ENCODE results near the gene TTYH3. TPM values are rescaled to one million over a fixed set of nuclear protein-coding genes. Genes with fewer than 3 reads are reported as not detected.
"Not testable (repeated sequence)": the region's sequence is repeated elsewhere in the genome, so short reads cannot be mapped to it uniquely, and the experiment has no call there.

TTYH3 gene
- total RNA-seq, 1 donor from 2014 or later = 170 TPM

GRCh38 chr7:2586326-2587020 is 45.3 kb upstream of the TTYH3 start:
- Mint-ChIP-seq H3K4me3 (ENCODE audit: low read depth) (no peak overlapping the region), H3K36me3 (ENCODE audit: insufficient read depth) (peaks cover 18% of the 10 kb centered on the region), H3K27ac (no peak overlapping the region), H3K9me3 (ENCODE audit: low read depth) (no peaks in the 10 kb centered on the region), H3K4me1 (ENCODE audit: low read depth) (peaks cover 2% of the 10 kb centered on the region), H3K27me3 (no peaks in the 10 kb centered on the region)
- DNase-seq (ENCODE audit: low spot score, unreplicated experiment) = no peak
- no peak for TF ChIP-seq CTCF (IDR thresholded peaks at IDR 0.05; ENCODE audit: unreplicated experiment)

- Mint-ChIP-seq H3K4me3 (ENCODE audit: low read depth) (no peak overlapping the region), H3K4me1 (ENCODE audit: low read depth) (peaks cover 2% of the 10 kb centered on the region), H3K36me3 (ENCODE audit: insufficient read depth) (peaks cover 20% of the 10 kb centered on the region), H3K9me3 (ENCODE audit: low read depth) (no peaks in the 10 kb centered on the region), H3K27ac (no peak overlapping the region), H3K27me3 (no peaks in the 10 kb centered on the region)
- no peak for DNase-seq (ENCODE audit: low spot score, unreplicated experiment)
- no peak for TF ChIP-seq CTCF (IDR thresholded peaks at IDR 0.05; ENCODE audit: unreplicated experiment)
These were observed 44.7 kb upstream of the TTYH3 start for GRCh38 chr7:2587134-2587533.

- no peak overlapping the region for H3K27ac Mint-ChIP-seq
- no peak for DNase-seq (ENCODE audit: low spot score, unreplicated experiment)
- no peaks in the 10 kb centered on the region for H3K27me3 Mint-ChIP-seq
- peaks cover 2% of the 10 kb centered on the region for H3K4me1 Mint-ChIP-seq (ENCODE audit: low read depth)
- H3K9me3 Mint-ChIP-seq (ENCODE audit: low read depth) = no peaks in the 10 kb centered on the region
- peaks cover 19% of the 10 kb centered on the region for H3K36me3 Mint-ChIP-seq (ENCODE audit: insufficient read depth)
- H3K4me3 Mint-ChIP-seq (ENCODE audit: low read depth) = no peak overlapping the region
- no peak for TF ChIP-seq CTCF (IDR thresholded peaks at IDR 0.05; ENCODE audit: unreplicated experiment)
These were observed 44.0 kb upstream of the TTYH3 start for GRCh38 chr7:2587778-2588177.

- H3K9me3 Mint-ChIP-seq (ENCODE audit: low read depth) = no peaks in the 10 kb centered on the region
These were observed 42.4 kb upstream of the TTYH3 start for GRCh38 chr7:2589341-2589740.

GRCh38 chr7:2589941-2590340 is 41.8 kb upstream of the TTYH3 start:
- H3K9me3 Mint-ChIP-seq (ENCODE audit: low read depth); H3K27me3 Mint-ChIP-seq; H3K4me1 Mint-ChIP-seq (ENCODE audit: low read depth); H3K4me3 Mint-ChIP-seq (ENCODE audit: low read depth); H3K27ac Mint-ChIP-seq; DNase-seq (ENCODE audit: low spot score, unreplicated experiment): not testable (repeated sequence)
- peaks cover 14% of the 10 kb centered on the region for H3K36me3 Mint-ChIP-seq (ENCODE audit: insufficient read depth)

More at GRCh38 chr7:2589341-2589740, 42.4 kb upstream of the TTYH3 start:
- DNase-seq (ENCODE audit: low spot score, unreplicated experiment) = no peak
- H3K4me3 Mint-ChIP-seq (ENCODE audit: low read depth) = no peak overlapping the region
- H3K4me1 Mint-ChIP-seq (ENCODE audit: low read depth) = peaks cover 2% of the 10 kb centered on the region
- no peak for TF ChIP-seq CTCF (IDR thresholded peaks at IDR 0.05; ENCODE audit: unreplicated experiment)
- peaks cover 16% of the 10 kb centered on the region for H3K36me3 Mint-ChIP-seq (ENCODE audit: insufficient read depth)
- no peaks in the 10 kb centered on the region for H3K27me3 Mint-ChIP-seq
- H3K27ac Mint-ChIP-seq = no peak overlapping the region

GRCh38 chr7:2592375-2592865 is 39.4 kb upstream of the TTYH3 start:
- H3K27ac Mint-ChIP-seq = no peak overlapping the region
- H3K36me3 Mint-ChIP-seq (ENCODE audit: insufficient read depth) = peaks cover 21% of the 10 kb centered on the region
- H3K9me3 Mint-ChIP-seq (ENCODE audit: low read depth) = no peaks in the 10 kb centered on the region
- DNase-seq (ENCODE audit: low spot score, unreplicated experiment) = no peak
- H3K4me1 Mint-ChIP-seq (ENCODE audit: low read depth) = no peaks in the 10 kb centered on the region
- H3K4me3 Mint-ChIP-seq (ENCODE audit: low read depth) = no peak overlapping the region
- TF ChIP-seq CTCF (IDR thresholded peaks at IDR 0.05; ENCODE audit: unreplicated experiment) = no peak
- H3K27me3 Mint-ChIP-seq = no peaks in the 10 kb centered on the region

Data from progenitor cell of endocrine pancreas (in vitro differentiated cells).